ENCODE results near the gene PRF1.

DNA sequence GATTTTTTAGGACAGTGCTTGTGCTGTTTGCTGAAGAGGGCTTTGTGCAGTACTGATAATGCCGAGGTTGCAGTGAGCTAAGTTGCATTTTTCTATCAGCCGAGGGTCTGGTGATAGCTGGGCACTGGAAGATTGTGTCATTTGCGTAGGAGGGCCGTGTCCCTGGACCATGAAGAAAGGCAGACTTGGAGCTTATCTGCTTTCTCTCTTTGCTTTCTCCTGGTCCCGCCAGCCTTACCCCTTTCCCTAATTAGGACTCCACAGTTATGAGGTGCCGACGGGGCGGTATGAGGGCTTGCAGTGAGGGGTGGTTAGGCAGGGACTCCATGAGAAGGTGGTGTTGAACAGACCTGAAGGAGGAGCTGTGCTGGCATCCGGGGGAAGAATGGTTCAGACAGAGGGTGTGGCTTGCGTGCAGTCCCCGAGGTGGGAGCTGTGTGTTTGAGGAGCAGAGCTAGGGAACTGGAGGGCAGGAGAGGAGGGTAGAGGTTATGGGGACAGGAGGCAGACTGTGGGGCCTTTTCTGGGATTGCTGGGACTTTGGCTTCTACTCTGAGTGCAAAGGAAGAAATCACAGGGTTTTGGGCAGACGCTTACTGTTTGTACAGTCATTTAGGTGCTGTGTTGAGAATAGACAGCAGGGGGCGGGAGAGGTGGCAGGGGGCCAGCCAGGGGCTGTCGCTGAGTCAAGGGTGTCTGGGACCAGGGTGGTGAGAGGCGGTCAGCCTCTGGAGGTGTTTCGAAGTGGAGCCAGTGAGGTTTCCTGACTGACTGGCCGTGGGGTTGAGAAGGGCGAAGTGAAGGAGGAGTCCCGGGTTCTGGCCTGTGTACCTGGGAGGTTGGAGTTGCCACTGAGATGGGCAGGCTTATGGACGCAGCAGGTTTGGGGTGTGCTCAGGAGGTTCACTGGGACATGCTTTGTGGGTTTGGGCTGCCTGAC is 43.4 kb downstream of the PRF1 start:
- TF ChIP-seq, protein P1, sequence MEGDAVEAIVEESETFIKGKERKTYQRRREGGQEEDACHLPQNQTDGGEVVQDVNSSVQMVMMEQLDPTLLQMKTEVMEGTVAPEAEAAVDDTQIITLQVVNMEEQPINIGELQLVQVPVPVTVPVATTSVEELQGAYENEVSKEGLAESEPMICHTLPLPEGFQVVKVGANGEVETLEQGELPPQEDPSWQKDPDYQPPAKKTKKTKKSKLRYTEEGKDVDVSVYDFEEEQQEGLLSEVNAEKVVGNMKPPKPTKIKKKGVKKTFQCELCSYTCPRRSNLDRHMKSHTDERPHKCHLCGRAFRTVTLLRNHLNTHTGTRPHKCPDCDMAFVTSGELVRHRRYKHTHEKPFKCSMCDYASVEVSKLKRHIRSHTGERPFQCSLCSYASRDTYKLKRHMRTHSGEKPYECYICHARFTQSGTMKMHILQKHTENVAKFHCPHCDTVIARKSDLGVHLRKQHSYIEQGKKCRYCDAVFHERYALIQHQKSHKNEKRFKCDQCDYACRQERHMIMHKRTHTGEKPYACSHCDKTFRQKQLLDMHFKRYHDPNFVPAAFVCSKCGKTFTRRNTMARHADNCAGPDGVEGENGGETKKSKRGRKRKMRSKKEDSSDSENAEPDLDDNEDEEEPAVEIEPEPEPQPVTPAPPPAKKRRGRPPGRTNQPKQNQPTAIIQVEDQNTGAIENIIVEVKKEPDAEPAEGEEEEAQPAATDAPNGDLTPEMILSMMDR (IDR thresholded peaks at IDR 0.05; ENCODE audit: insufficient read depth, low read length) = peak; percentile 38
- TF ChIP-seq, protein P2, sequence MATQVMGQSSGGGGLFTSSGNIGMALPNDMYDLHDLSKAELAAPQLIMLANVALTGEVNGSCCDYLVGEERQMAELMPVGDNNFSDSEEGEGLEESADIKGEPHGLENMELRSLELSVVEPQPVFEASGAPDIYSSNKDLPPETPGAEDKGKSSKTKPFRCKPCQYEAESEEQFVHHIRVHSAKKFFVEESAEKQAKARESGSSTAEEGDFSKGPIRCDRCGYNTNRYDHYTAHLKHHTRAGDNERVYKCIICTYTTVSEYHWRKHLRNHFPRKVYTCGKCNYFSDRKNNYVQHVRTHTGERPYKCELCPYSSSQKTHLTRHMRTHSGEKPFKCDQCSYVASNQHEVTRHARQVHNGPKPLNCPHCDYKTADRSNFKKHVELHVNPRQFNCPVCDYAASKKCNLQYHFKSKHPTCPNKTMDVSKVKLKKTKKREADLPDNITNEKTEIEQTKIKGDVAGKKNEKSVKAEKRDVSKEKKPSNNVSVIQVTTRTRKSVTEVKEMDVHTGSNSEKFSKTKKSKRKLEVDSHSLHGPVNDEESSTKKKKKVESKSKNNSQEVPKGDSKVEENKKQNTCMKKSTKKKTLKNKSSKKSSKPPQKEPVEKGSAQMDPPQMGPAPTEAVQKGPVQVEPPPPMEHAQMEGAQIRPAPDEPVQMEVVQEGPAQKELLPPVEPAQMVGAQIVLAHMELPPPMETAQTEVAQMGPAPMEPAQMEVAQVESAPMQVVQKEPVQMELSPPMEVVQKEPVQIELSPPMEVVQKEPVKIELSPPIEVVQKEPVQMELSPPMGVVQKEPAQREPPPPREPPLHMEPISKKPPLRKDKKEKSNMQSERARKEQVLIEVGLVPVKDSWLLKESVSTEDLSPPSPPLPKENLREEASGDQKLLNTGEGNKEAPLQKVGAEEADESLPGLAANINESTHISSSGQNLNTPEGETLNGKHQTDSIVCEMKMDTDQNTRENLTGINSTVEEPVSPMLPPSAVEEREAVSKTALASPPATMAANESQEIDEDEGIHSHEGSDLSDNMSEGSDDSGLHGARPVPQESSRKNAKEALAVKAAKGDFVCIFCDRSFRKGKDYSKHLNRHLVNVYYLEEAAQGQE (IDR thresholded peaks at IDR 0.05; ENCODE audit: insufficient replicate concordance, low read depth) = no peak
- no peak for TF ChIP-seq POLR2AphosphoS5 (IDR thresholded peaks at IDR 0.05; ENCODE audit: low read depth)

All from HL-60 (cell line).